ENCODE measurements around the gene APOBEC3G. TPM values are rescaled to one million over a fixed set of nuclear protein-coding genes. Genes with fewer than 3 reads are reported as not detected.

The APOBEC3G gene
- total and polyA plus RNA-seq, 2 of the 4 experiments (the other 2 are of a cell fraction): 5.3 to 7.0 TPM

DNA sequence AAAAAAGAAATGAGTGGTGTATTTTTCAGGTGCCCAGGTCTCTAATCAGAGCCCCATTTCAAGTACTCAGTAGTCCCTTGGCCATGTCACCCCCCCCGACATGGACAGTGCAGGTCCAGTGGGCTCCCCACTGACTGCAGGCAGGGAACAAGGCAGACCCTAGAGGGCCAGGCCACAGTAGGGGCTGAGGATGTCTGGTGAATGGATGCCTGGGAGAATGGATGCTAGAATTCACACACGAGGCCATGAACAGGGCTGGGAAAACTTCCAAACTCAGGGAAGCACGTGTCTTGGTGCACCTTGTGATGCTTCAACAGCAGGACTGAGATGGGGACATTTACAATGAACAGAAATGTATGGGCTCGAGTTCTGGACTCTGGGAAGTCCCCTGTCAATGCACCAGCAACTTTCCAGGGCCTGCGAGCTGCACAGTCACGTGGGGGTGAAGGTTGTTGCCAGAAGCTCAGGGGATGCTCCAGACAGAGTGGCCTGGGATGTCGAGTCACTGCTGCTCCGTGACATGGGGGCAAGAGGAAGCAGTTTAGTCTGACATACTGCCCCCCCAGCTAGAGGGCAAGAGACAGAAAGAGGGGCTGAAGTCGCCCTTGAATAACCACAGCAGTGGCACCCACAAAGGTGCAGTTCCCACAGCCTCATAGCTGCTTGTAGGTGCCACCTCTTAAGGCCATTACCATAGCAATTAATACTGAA lies 3.1 kb downstream of the APOBEC3G start:
- 73% methylated on average over 4 of the region's 9 CpGs; no CpG with 5 or more reads in 1 of the 2 experiments for WGBS, 2 experiments (ENCODE audit: extremely low coverage in 2 of 2, insufficient read length in 1 of 2)
- peaks cover 1% of the 10 kb centered on the region; the same call in 1 of the 2 replicates for H3K27me3 ChIP-seq (ENCODE audit: control insufficient read depth, insufficient read depth, low read length)
- H3K4me2 ChIP-seq (ENCODE audit: low read depth, low read length): no peak overlapping the region
- no peak overlapping the region for H4K8ac ChIP-seq (ENCODE audit: low read depth in 2 of 2, low read length in 2 of 2)
- DNase-seq (no peak), ATAC-seq (ENCODE audit: low read depth) (no peak)
- no peak overlapping the region for H3K14ac ChIP-seq (replicated peaks; ENCODE audit: low read depth, low read length)
- no peak overlapping the region for H2AK9ac ChIP-seq (replicated peaks; ENCODE audit: low read depth, low read length, poor library complexity)
- H3K4ac ChIP-seq (ENCODE audit: low read depth, low read length): no peak overlapping the region
- POLR2A ChIA-PET (ENCODE audit: unreplicated experiment): no interaction called here
- no peak overlapping the region for H2AK5ac ChIP-seq (ENCODE audit: low read depth, low read length)
- in situ Hi-C loops (cut with MboI; ENCODE audit: low sequenced_read_pairs) (no loop called here), dilution Hi-C loops (cut with HindIII; ENCODE audit: low sequenced_read_pairs, unreplicated experiment) (no loop called here), intact Hi-C loops (cut with micrococcal nuclease) (no loop called here)
- no peak overlapping the region for H2BK15ac ChIP-seq (ENCODE audit: low read depth, low read length)
- H2AFZ ChIP-seq (replicated peaks; ENCODE audit: low read length, poor library complexity): no peak overlapping the region
- no peaks in the 10 kb centered on the region; the same call in 1 of the 2 replicates for H3K36me3 ChIP-seq (ENCODE audit: control insufficient read depth, insufficient read depth, low read length)
- no peak overlapping the region for H3K23ac ChIP-seq (ENCODE audit: low read depth, low read length)
- no peak overlapping the region for H2BK120ac ChIP-seq (ENCODE audit: low read depth, low read length)
- CTCF ChIA-PET: interaction anchor here (0.5 to 0.9 kb wide), 2 partner anchors 28 to 65 kb away, joined by 3 read pairs; no protein-coding TSS in a partner anchor
- H3K4me3 ChIP-seq (ENCODE audit: insufficient read depth, low read depth, low read length): no peak overlapping the region
- no peak overlapping the region for H2BK20ac ChIP-seq (ENCODE audit: low read depth, low read length)
- no peak overlapping the region for H3K9ac ChIP-seq (ENCODE audit: low read depth, low read length)
- H3K9me3 ChIP-seq (ENCODE audit: control insufficient read depth, insufficient read depth, low read length): no peaks in the 10 kb centered on the region
- no peaks in the 10 kb centered on the region for H4K20me1 ChIP-seq (ENCODE audit: insufficient read depth, low read length)
- no peaks in the 10 kb centered on the region for H3K9me1 ChIP-seq (ENCODE audit: insufficient read depth, low read length)
- H3K4me1 ChIP-seq (ENCODE audit: control insufficient read depth, insufficient read depth, low read length): peaks cover 4% of the 10 kb centered on the region
- no peak overlapping the region for H3K27ac ChIP-seq (ENCODE audit: insufficient read depth, low read length)
- H3K18ac ChIP-seq (ENCODE audit: low read depth, low read length): no peak overlapping the region
- no peak for TF ChIP-seq POLR2A (IDR thresholded peaks at IDR 0.05; ENCODE audit: low read depth, low read length)
- TF ChIP-seq CHD1 (IDR thresholded peaks at IDR 0.05; ENCODE audit: low read depth, low read length): no peak
- no peak for TF ChIP-seq BHLHE40 (IDR thresholded peaks at IDR 0.05; ENCODE audit: low read depth, low read length)
- no peak for TF ChIP-seq SMC3 (IDR thresholded peaks at IDR 0.05; ENCODE audit: low read depth, low read length)
- no peak for TF ChIP-seq NFE2L2 (IDR thresholded peaks at IDR 0.05; ENCODE audit: low read depth, low read length)
- TF ChIP-seq, protein P1, sequence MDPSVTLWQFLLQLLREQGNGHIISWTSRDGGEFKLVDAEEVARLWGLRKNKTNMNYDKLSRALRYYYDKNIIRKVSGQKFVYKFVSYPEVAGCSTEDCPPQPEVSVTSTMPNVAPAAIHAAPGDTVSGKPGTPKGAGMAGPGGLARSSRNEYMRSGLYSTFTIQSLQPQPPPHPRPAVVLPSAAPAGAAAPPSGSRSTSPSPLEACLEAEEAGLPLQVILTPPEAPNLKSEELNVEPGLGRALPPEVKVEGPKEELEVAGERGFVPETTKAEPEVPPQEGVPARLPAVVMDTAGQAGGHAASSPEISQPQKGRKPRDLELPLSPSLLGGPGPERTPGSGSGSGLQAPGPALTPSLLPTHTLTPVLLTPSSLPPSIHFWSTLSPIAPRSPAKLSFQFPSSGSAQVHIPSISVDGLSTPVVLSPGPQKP (IDR thresholded peaks at IDR 0.05; ENCODE audit: borderline replicate concordance, low read depth, low read length): no peak
- no peak for TF ChIP-seq MAZ (IDR thresholded peaks at IDR 0.05; ENCODE audit: borderline replicate concordance, low read depth, low read length)
- no peak for TF ChIP-seq MAFK (IDR thresholded peaks at IDR 0.05; ENCODE audit: low read depth, low read length)
- no peak for TF ChIP-seq CTCF (conservative IDR thresholded peaks at IDR 0.05; ENCODE audit: low read depth, low read length)
- no peak for TF ChIP-seq CEBPB (IDR thresholded peaks at IDR 0.05; ENCODE audit: low read depth, low read length)
- TF ChIP-seq RFX5 (IDR thresholded peaks at IDR 0.05; ENCODE audit: low read depth, low read length): no peak
- TF ChIP-seq USF2 (IDR thresholded peaks at IDR 0.05; ENCODE audit: low read depth, low read length): no peak
- TF ChIP-seq FOS (IDR thresholded peaks at IDR 0.05; ENCODE audit: low read depth, low read length): no peak
- TF ChIP-seq MXI1 (IDR thresholded peaks at IDR 0.05; ENCODE audit: borderline replicate concordance, low read depth, low read length): no peak
- TF ChIP-seq RCOR1 (IDR thresholded peaks at IDR 0.05; ENCODE audit: insufficient replicate concordance, low read length): no peak
- no peak for TF ChIP-seq RAD21 (IDR thresholded peaks at IDR 0.05; ENCODE audit: low read length)
- H3K79me1 ChIP-seq (ENCODE audit: low read depth in 1 of 2, low read length in 2 of 2): peaks cover 0 to 7% of the 10 kb centered on the region in 2 experiments; a peak in 1 of 4 replicates
- no TSS peak for BruUV-seq (replicated peaks)
- H4K91ac ChIP-seq (ENCODE audit: insufficient read depth, low read depth, low read length): no peak overlapping the region
- no peak overlapping the region for H3K56ac ChIP-seq (ENCODE audit: extremely low read depth, insufficient read depth, low read length)
- no peak overlapping the region for H4K5ac ChIP-seq (ENCODE audit: low read depth, low read length)
- no peak overlapping the region for H2BK5ac ChIP-seq (ENCODE audit: low read depth, low read length, poor library complexity, severe bottlenecking)
